Uterus (tissue), 4 donors: Measurements from ENCODE around the gene ZNF469. TPM values are rescaled to one million over a fixed set of nuclear protein-coding genes. Genes with fewer than 3 reads are reported as not detected.

ENCODE experiments used
- DNase-seq, 2 donors: peaks; one replicate each; pipeline ENCODE4 v3.0.0-alpha.2; 2019 to 2020
- H3K27ac ChIP-seq, 2 donors: fragments of 200-600 bp; sonication (generic); 1 replicate in 1 of 2; 2 replicates in 1 of 2; pipeline ENCODE4 v1.5.1; 2016 to 2018
- H3K27me3 ChIP-seq, 2 donors: fragments of 200-600 bp; sonication (generic); one replicate each; pipeline ENCODE4 v1.5.1; 2018 to 2019; ENCODE audit warnings: control low read depth in 1 of 2
- H3K36me3 ChIP-seq, 2 donors: fragments of 200-600 bp; sonication (generic); one replicate each; pipeline ENCODE4 v1.5.1; 2019; ENCODE audit warnings: control low read depth in 1 of 2
- H3K4me1 ChIP-seq, 2 donors: fragments of 200-600 bp; sonication (generic); one replicate each; pipeline ENCODE4 v1.5.1; 2018 to 2019; ENCODE audit warnings: control low read depth in 1 of 2
- H3K4me3 ChIP-seq, 2 donors: fragments of 200-600 bp; sonication (generic); 1 replicate in 1 of 2; 2 replicates in 1 of 2; pipeline ENCODE4 v1.5.1; 2018 to 2019; ENCODE audit warnings: mild to moderate bottlenecking in 1 of 2
- H3K9me3 ChIP-seq, 2 donors: fragments of 200-600 bp; sonication (generic); one replicate each; pipeline ENCODE4 v1.5.1; 2019; ENCODE audit warnings: control low read depth in 1 of 2
- POLR2A ChIP-seq, 2 donors: fragments of 450-650 bp; IDR thresholded peaks; one replicate each; pipeline ENCODE4 v1.6.1; 2016; ENCODE audit warnings: antibody characterized with exemption in 2 of 2, mild to moderate bottlenecking in 1 of 2, moderate library complexity in 1 of 2
- intact Hi-C: fragments of 100-400 bp; cut with DNase I; formaldehyde crosslinking; loops from one replicate; pipeline ENCODE4 v1.15.1; 2023; ENCODE audit warnings: low total_unique reads
- total RNA-seq, 4 donors: library from RNA; depleted of rRNA in 3 of 4; stranded (reverse); fragments of >200 nt in 3 of 4; gene quantifications; one replicate each; pipeline versions ENCODE4 v1.1.0 to v1.2.4, GENCODE V29; 2014 to 2023
- TF ChIP-seq, protein P1 (sequence below), 4 experiments: fragments of 200-600 bp in 2 of 4; fragments of 450-650 bp in 2 of 4; sonication (generic) in 2 of 4; IDR thresholded peaks; one replicate each; pipeline ENCODE4 v1.5.1; 2016 to 2019; ENCODE audit warnings: antibody characterized with exemption in 4 of 4, mild to moderate bottlenecking in 2 of 4, moderate library complexity in 1 of 4
- donor health status: DM: yes; HTN: yes; CAD: no.

The ZNF469 gene
- total RNA-seq, 4 donors from 2014 or later, result 0.51 to 7.9 (median 2.8) TPM; not detected in 1

DNA sequence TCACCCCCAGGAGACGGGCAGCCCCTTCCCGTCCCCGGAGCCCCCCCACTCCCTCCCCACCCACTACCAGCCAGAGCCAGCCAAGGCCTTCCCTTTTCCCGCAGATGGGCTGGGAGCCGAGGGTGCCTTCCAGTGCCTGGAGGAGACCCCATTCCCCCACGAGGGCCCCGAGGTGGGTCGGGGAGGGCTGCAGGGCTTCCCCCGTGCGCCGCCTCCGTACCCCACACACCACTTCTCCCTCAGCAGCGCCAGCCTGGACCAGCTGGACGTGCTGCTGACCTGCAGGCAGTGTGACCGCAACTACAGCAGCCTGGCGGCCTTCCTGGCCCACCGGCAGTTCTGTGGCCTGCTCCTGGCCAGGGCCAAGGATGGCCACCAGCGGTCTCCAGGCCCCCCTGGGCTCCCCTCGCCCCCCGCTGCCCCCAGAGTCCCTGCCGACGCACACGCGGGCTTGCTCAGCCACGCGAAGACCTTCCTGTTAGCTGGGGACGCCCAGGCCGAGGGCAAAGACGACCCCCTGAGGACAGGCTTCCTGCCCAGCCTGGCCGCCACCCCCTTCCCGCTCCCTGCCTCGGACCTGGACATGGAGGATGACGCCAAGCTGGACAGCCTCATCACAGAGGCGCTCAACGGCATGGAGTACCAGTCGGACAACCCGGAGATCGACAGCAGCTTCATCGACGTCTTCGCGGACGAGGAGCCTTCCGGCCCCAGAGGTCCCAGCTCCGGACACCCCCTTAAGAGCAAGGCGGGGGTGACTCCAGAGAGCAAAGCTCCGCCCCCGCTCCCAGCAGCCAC lies 46.8 kb downstream of the ZNF469 start:
- no peaks in the 10 kb centered on the region for H3K9me3 ChIP-seq
- H3K4me3 ChIP-seq, result peak overlapping the region; percentile 7 to 27
- H3K36me3 ChIP-seq, result no peaks in the 10 kb centered on the region
- intact Hi-C loops, result loop anchor here (10.0 kb wide), 1 partner anchor 235 kb away; no protein-coding TSS in a partner anchor
- peaks cover 0 to 9% of the 10 kb centered on the region in 2 donors for H3K4me1 ChIP-seq
- no peak overlapping the region for H3K27ac ChIP-seq
- no peak for TF ChIP-seq POLR2A (IDR thresholded peaks at IDR 0.05)
- TF ChIP-seq, protein P1, sequence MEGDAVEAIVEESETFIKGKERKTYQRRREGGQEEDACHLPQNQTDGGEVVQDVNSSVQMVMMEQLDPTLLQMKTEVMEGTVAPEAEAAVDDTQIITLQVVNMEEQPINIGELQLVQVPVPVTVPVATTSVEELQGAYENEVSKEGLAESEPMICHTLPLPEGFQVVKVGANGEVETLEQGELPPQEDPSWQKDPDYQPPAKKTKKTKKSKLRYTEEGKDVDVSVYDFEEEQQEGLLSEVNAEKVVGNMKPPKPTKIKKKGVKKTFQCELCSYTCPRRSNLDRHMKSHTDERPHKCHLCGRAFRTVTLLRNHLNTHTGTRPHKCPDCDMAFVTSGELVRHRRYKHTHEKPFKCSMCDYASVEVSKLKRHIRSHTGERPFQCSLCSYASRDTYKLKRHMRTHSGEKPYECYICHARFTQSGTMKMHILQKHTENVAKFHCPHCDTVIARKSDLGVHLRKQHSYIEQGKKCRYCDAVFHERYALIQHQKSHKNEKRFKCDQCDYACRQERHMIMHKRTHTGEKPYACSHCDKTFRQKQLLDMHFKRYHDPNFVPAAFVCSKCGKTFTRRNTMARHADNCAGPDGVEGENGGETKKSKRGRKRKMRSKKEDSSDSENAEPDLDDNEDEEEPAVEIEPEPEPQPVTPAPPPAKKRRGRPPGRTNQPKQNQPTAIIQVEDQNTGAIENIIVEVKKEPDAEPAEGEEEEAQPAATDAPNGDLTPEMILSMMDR (IDR thresholded peaks at IDR 0.05), result no peak
- H3K27me3 ChIP-seq, result no peaks in the 10 kb centered on the region
- no peak for DNase-seq

- TF ChIP-seq, protein P1 (IDR thresholded peaks at IDR 0.05), result no peak
- no peak for TF ChIP-seq POLR2A (IDR thresholded peaks at IDR 0.05)
- peak overlapping the region; percentile 16 to 27 for H3K4me3 ChIP-seq
- H3K27ac ChIP-seq, result peak overlapping the region in 1 of 2 donors; percentile 37
- DNase-seq, result no peak
- H3K36me3 ChIP-seq, result no peaks in the 10 kb centered on the region
- peaks cover 0 to 9% of the 10 kb centered on the region in 2 donors for H3K4me1 ChIP-seq
- H3K27me3 ChIP-seq, result no peaks in the 10 kb centered on the region
- H3K9me3 ChIP-seq, result no peaks in the 10 kb centered on the region
- intact Hi-C loops, result loop anchor here (10.0 kb wide), 1 partner anchor 235 kb away; no protein-coding TSS in a partner anchor
Observed at GRCh38 chr16:88430185-88430523, 47.4 kb downstream of the ZNF469 start.

DNA sequence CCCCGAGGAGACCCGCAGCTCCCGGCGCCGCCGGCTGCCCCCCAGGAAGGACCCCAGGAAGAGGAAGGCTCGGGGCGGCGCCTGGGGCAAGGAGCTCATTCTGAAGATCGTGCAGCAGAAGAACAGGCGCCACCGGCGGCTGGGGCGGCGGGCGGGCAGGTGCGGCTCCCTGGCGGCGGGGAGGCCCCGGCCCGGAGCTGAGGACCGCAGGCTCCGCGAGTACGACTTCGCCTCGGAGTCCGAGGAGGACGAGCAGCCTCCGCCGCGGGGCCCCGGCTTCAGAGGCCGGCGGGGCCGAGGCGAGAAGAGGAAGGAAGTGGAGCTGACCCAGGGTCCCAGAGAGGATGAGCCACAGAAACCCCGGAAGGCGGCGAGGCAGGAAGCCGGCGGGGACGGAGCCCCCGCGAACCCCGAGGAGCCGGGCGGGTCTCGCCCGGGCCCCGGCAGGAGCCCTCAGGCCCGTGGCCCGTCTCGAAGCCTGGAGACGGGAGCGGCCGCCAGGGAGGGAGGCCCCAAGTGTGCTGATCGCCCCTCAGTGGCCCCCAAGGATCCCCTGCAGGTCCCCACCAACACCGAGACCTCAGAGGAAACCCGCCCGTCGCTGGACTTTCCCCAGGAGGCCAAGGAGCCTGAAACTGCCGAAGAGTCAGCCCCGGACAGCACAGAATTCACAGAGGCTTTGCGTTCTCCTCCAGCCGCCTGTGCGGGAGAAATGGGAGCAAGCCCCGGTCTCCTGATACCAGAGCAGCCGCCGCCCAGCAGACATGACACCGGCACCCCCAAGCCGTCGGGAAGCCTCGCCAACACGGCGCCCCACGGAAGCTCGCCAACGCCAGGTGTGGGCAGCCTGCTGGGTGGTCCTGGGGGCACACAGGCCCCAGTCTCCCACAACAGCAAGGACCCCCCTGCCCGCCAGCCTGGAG lies 48.0 kb downstream of the ZNF469 start:
- H3K4me3 ChIP-seq, result peak overlapping the region; percentile 16 to 27
- H3K36me3 ChIP-seq, result no peaks in the 10 kb centered on the region
- H3K27me3 ChIP-seq, result no peaks in the 10 kb centered on the region
- H3K9me3 ChIP-seq, result no peaks in the 10 kb centered on the region
- peak overlapping the region in 1 of 2 donors; percentile 37 for H3K27ac ChIP-seq
- no peak for DNase-seq
- TF ChIP-seq, protein P1 (IDR thresholded peaks at IDR 0.05), result no peak
- intact Hi-C loops, result loop anchor here (10.0 kb wide), 1 partner anchor 236 kb away; no protein-coding TSS in a partner anchor
- peaks cover 0 to 9% of the 10 kb centered on the region in 2 donors for H3K4me1 ChIP-seq

- no peak overlapping the region for H3K4me3 ChIP-seq
- intact Hi-C loops, result loop anchor here (10.0 kb wide), 1 partner anchor 237 kb away; no protein-coding TSS in a partner anchor
Observed at GRCh38 chr16:88431651-88432050, 48.9 kb downstream of the ZNF469 start.

More at GRCh38 chr16:88431651-88432050, 48.9 kb downstream of the ZNF469 start:
- Histone ChIP-seq H3K27ac (no peak overlapping the region), H3K36me3 (no peaks in the 10 kb centered on the region), H3K9me3 (no peaks in the 10 kb centered on the region), H3K4me1 (peaks cover 0 to 9% of the 10 kb centered on the region in 2 donors), H3K27me3 (no peaks in the 10 kb centered on the region)
- TF ChIP-seq, protein P1 (IDR thresholded peaks at IDR 0.05), result no peak
- TF ChIP-seq POLR2A (IDR thresholded peaks at IDR 0.05), result no peak
- no peak for DNase-seq
